Measurements from ENCODE around the gene SERAC1. TPM values are rescaled to one million over a fixed set of nuclear protein-coding genes. Genes with fewer than 3 reads are reported as not detected.

Gene SERAC1
- total RNA-seq, 1 donor from 2014 or later: 8.0 TPM

- H3K4me1 Mint-ChIP-seq (ENCODE audit: low read depth): peaks cover 4% of the 10 kb centered on the region
- H3K9me3 Mint-ChIP-seq: no peaks in the 10 kb centered on the region
- H3K36me3 Mint-ChIP-seq (ENCODE audit: low read depth): peaks cover 24% of the 10 kb centered on the region
- no peak for DNase-seq (ENCODE audit: low spot score)
- no peak overlapping the region for H3K27ac Mint-ChIP-seq
- no peak overlapping the region for H3K4me3 Mint-ChIP-seq
- intact Hi-C loops (cut with micrococcal nuclease): no loop called here
- H3K27me3 Mint-ChIP-seq (ENCODE audit: insufficient read depth): no peaks in the 10 kb centered on the region
Measured at GRCh38 chr6:158143700-158144099, 24.4 kb downstream of the SERAC1 start.

DNA sequence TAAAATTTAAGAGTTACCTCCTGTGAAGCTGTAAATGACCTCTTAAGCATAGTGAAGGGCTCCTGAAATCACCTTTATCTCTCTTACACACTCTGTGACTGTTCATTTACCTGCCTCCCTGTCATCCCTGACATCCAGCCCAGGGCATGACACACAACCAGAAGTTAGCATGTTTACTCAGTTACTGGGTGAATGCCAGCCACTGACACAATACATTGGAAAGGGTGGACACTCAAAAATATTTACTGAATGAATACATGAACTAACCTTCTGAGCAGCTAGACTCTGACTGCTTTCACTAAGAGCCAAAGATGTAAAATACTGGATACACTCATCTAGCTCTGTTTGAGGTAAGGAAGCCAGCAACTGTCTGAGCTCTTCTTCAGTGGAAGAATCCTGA, 25.3 kb downstream of the SERAC1 start:
- Mint-ChIP-seq H3K27me3 (ENCODE audit: insufficient read depth) (no peaks in the 10 kb centered on the region), H3K4me3 (no peak overlapping the region), H3K27ac (no peak overlapping the region), H3K4me1 (ENCODE audit: low read depth) (peaks cover 9% of the 10 kb centered on the region), H3K9me3 (no peaks in the 10 kb centered on the region), H3K36me3 (ENCODE audit: low read depth) (peaks cover 22% of the 10 kb centered on the region)
- intact Hi-C loops (cut with micrococcal nuclease): no loop called here
- no peak for DNase-seq (ENCODE audit: low spot score)

- no peak for DNase-seq (ENCODE audit: low spot score)
Measured at GRCh38 chr6:158131926-158132325, 36.1 kb downstream of the SERAC1 start.

GRCh38 chr6:158125271-158125670, 42.8 kb downstream of the SERAC1 start:
- H3K9me3 Mint-ChIP-seq: no peaks in the 10 kb centered on the region
- no peak overlapping the region for H3K4me3 Mint-ChIP-seq
- no peaks in the 10 kb centered on the region for H3K4me1 Mint-ChIP-seq (ENCODE audit: low read depth)
- H3K36me3 Mint-ChIP-seq (ENCODE audit: low read depth): peaks cover 32% of the 10 kb centered on the region
- intact Hi-C loops (cut with micrococcal nuclease): no loop called here
- no peak overlapping the region for H3K27ac Mint-ChIP-seq
- no peaks in the 10 kb centered on the region for H3K27me3 Mint-ChIP-seq (ENCODE audit: insufficient read depth)
- no peak for DNase-seq (ENCODE audit: low spot score)

More at GRCh38 chr6:158131926-158132325, 36.1 kb downstream of the SERAC1 start:
- Mint-ChIP-seq H3K27ac (no peak overlapping the region), H3K36me3 (ENCODE audit: low read depth) (peaks cover 10% of the 10 kb centered on the region), H3K9me3 (no peaks in the 10 kb centered on the region), H3K4me1 (ENCODE audit: low read depth) (no peaks in the 10 kb centered on the region), H3K27me3 (ENCODE audit: insufficient read depth) (no peaks in the 10 kb centered on the region), H3K4me3 (no peak overlapping the region)
- intact Hi-C loops (cut with micrococcal nuclease): no loop called here

GRCh38 chr6:158124288-158124687, 43.8 kb downstream of the SERAC1 start:
- H3K4me1 Mint-ChIP-seq (ENCODE audit: low read depth): no peaks in the 10 kb centered on the region
- H3K4me3 Mint-ChIP-seq: no peak overlapping the region
- no peaks in the 10 kb centered on the region for H3K9me3 Mint-ChIP-seq
- DNase-seq (ENCODE audit: low spot score): no peak
- no peak overlapping the region for H3K27ac Mint-ChIP-seq
- intact Hi-C loops (cut with micrococcal nuclease): no loop called here
- H3K36me3 Mint-ChIP-seq (ENCODE audit: low read depth): peaks cover 32% of the 10 kb centered on the region
- no peaks in the 10 kb centered on the region for H3K27me3 Mint-ChIP-seq (ENCODE audit: insufficient read depth)

GRCh38 chr6:158122048-158122447, 46.0 kb downstream of the SERAC1 start:
- Mint-ChIP-seq H3K27me3 (ENCODE audit: insufficient read depth) (no peaks in the 10 kb centered on the region), H3K27ac (no peak overlapping the region), H3K36me3 (ENCODE audit: low read depth) (peaks cover 22% of the 10 kb centered on the region), H3K9me3 (no peaks in the 10 kb centered on the region), H3K4me3 (no peak overlapping the region), H3K4me1 (ENCODE audit: low read depth) (no peaks in the 10 kb centered on the region)
- intact Hi-C loops (cut with micrococcal nuclease): no loop called here
- DNase-seq (ENCODE audit: low spot score): no peak

DNA sequence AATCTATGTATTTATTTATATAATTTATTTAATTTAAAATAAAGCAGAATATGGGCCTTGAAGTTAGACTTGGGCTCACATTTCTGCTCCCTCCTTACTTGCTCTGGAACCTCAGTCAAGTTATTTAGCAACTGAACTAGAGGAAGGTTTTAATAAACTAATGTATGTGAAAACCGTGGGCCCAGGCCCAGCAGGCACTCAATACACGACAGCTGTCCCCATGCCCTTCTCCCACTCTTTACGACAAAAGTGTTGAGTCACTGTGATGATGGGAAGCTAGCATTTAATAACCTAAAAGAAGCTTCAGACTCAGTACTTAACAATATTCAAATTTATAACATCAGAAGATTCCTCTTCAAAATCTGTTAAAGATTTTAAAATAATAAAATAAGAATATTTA, 46.7 kb downstream of the SERAC1 start:
- H3K27me3 Mint-ChIP-seq (ENCODE audit: insufficient read depth): no peaks in the 10 kb centered on the region
- DNase-seq (ENCODE audit: low spot score): no peak
- peaks cover 23% of the 10 kb centered on the region for H3K36me3 Mint-ChIP-seq (ENCODE audit: low read depth)
- no peaks in the 10 kb centered on the region for H3K9me3 Mint-ChIP-seq
- H3K4me3 Mint-ChIP-seq: no peak overlapping the region
- intact Hi-C loops (cut with micrococcal nuclease): no loop called here
- H3K27ac Mint-ChIP-seq: no peak overlapping the region
- no peaks in the 10 kb centered on the region for H3K4me1 Mint-ChIP-seq (ENCODE audit: low read depth)

DNA sequence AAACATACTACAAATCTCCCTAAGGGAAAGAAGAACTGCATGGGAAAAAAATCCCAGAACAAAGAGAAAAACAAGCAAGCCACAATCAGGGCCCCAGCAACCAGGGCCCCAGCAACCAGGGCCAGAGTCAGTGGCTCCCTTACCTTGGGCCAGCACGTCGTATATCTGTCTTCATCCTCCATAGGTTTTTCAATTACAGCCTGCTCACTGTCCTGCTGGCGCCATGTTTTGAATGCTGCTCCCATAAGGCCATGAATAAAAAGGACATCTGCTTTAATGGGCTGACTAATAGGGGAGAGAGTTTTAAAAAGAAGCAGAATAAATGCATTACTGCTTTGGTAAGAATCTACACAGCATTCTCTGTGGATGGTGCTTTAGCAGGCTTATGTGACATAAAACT, 49.2 kb downstream of the SERAC1 start:
- Mint-ChIP-seq H3K9me3 (no peaks in the 10 kb centered on the region), H3K27me3 (ENCODE audit: insufficient read depth) (no peaks in the 10 kb centered on the region), H3K4me1 (ENCODE audit: low read depth) (no peaks in the 10 kb centered on the region), H3K27ac (no peak overlapping the region), H3K4me3 (no peak overlapping the region), H3K36me3 (ENCODE audit: low read depth) (peaks cover 21% of the 10 kb centered on the region)
- intact Hi-C loops (cut with micrococcal nuclease): no loop called here
- DNase-seq (ENCODE audit: low spot score): no peak

DNA sequence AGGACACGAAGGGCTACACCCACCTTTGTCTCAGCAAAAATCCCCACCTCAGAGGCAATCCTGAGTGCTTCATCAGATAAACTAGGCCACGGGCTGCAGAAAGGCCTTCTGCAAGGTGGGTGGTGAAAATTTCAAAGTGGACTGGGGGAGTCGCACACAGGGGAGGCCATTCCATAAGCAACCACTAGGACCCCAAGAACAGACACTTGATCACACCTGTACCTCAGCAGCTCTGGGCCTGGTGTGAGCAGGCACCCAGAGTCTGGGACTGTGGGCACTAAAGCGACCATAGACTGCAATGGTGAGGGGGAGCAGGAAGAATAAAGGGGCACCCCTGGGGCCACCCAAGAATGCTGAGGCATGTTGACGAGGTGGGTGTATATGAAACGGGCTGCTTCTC, 52.6 kb downstream of the SERAC1 start:
- Mint-ChIP-seq H3K4me1 (ENCODE audit: low read depth) (no peaks in the 10 kb centered on the region), H3K27me3 (ENCODE audit: insufficient read depth) (no peaks in the 10 kb centered on the region), H3K4me3 (no peak overlapping the region), H3K36me3 (ENCODE audit: low read depth) (peaks cover 20% of the 10 kb centered on the region), H3K27ac (no peak overlapping the region), H3K9me3 (no peaks in the 10 kb centered on the region)
- no peak for DNase-seq (ENCODE audit: low spot score)
- intact Hi-C loops (cut with micrococcal nuclease): no loop called here

DNA sequence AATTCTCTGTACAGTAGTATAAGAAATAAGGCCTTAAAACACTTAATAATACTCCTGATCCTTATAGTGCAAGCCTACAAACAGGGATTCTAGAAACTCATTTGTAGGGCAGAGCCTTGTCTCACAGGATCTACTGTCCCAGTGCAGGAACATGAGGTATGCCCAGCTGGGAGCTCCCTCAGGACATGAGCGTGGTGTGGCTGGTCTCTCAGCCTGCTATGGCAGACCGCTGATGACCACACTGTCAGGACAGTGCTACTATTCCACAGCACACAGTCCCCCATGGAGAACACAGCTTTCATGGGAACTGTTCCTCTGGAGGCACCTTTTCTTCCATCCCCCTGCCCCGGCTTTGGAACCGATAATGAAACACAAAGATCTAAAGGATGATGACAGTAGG, 53.0 kb downstream of the SERAC1 start:
- Mint-ChIP-seq H3K36me3 (ENCODE audit: low read depth) (peaks cover 18% of the 10 kb centered on the region), H3K27ac (no peak overlapping the region), H3K9me3 (no peaks in the 10 kb centered on the region), H3K4me3 (no peak overlapping the region), H3K27me3 (ENCODE audit: insufficient read depth) (no peaks in the 10 kb centered on the region), H3K4me1 (ENCODE audit: low read depth) (no peaks in the 10 kb centered on the region)
- DNase-seq (ENCODE audit: low spot score): no peak
- intact Hi-C loops (cut with micrococcal nuclease): no loop called here

DNA sequence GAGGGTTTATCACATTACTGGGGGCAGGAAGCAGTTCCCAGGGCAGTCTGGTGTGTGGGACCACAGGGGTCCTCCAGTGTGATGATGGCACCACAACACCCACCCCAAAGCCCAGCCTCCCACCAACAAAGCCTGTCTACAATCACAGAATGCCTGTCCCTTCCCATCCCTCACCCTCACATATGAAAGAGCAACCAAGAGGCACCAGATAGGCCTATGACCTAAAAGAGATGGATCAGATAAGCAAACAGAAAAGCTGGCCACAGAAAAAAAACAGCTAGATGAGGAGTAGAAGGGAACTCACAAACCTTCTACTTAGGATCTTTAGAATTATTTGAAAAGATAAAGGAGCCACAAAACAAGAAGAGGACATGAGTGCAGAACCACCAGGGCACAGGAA, 54.3 kb downstream of the SERAC1 start:
- Mint-ChIP-seq H3K4me1 (ENCODE audit: low read depth) (no peaks in the 10 kb centered on the region), H3K27me3 (ENCODE audit: insufficient read depth) (no peaks in the 10 kb centered on the region), H3K4me3 (no peak overlapping the region), H3K9me3 (no peaks in the 10 kb centered on the region), H3K36me3 (ENCODE audit: low read depth) (peaks cover 25% of the 10 kb centered on the region), H3K27ac (no peak overlapping the region)
- intact Hi-C loops (cut with micrococcal nuclease): no loop called here
- DNase-seq (ENCODE audit: low spot score): no peak

DNA sequence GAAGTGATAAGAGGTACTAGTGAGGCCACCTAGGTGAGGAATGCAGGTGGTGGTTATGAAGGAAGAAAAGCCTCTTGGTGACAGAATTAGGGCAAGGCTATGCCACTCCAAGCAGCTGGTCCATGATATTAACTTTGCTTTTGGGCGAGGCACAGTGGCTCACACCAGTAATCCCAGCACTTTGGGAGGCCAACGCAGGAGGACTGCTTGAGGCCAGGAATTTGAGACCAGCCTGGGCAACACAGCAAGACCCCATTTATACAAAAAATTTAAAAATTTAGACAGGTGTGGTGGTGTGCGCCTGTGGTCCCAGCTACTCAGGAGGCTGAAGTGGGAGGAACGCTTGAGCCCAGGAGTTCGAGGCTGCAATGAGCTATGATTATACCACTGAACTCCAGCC, 56.1 kb downstream of the SERAC1 start:
- no peaks in the 10 kb centered on the region for H3K9me3 Mint-ChIP-seq
- H3K27ac Mint-ChIP-seq: no peak overlapping the region
- no peak for DNase-seq (ENCODE audit: low spot score)
- peaks cover 25% of the 10 kb centered on the region for H3K36me3 Mint-ChIP-seq (ENCODE audit: low read depth)
- H3K4me3 Mint-ChIP-seq: no peak overlapping the region
- H3K4me1 Mint-ChIP-seq (ENCODE audit: low read depth): no peaks in the 10 kb centered on the region
- no peaks in the 10 kb centered on the region for H3K27me3 Mint-ChIP-seq (ENCODE audit: insufficient read depth)
- intact Hi-C loops (cut with micrococcal nuclease): no loop called here

GRCh38 chr6:158110986-158111385, 57.1 kb downstream of the SERAC1 start:
- no peaks in the 10 kb centered on the region for H3K9me3 Mint-ChIP-seq
- no peak overlapping the region for H3K27ac Mint-ChIP-seq
- H3K4me1 Mint-ChIP-seq (ENCODE audit: low read depth): no peaks in the 10 kb centered on the region
- no peak for DNase-seq (ENCODE audit: low spot score)
- H3K4me3 Mint-ChIP-seq: no peak overlapping the region
- peaks cover 24% of the 10 kb centered on the region for H3K36me3 Mint-ChIP-seq (ENCODE audit: low read depth)
- H3K27me3 Mint-ChIP-seq (ENCODE audit: insufficient read depth): no peaks in the 10 kb centered on the region
- intact Hi-C loops (cut with micrococcal nuclease): no loop called here

DNA sequence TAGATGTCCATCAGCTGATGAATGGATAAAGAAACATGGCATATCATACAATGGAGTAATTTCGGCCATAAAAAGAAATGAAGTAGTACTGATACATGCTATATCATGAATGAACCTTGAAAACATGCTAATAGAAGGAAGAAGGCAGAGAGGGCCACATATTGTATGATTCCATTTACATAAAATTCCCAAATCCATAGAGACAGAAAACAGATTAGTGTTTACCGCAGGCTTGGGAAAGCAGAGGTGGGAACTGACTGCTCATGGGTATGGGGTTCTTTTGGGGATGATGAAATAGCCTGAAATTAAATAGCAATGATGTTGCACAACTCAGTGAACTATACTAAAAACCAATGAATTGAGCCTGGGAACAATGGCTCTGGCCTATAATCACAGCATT, 58.3 kb downstream of the SERAC1 start:
- Mint-ChIP-seq H3K4me3 (no peak overlapping the region), H3K27ac (no peak overlapping the region), H3K4me1 (ENCODE audit: low read depth) (no peaks in the 10 kb centered on the region), H3K36me3 (ENCODE audit: low read depth) (peaks cover 21% of the 10 kb centered on the region), H3K27me3 (ENCODE audit: insufficient read depth) (no peaks in the 10 kb centered on the region), H3K9me3 (no peaks in the 10 kb centered on the region)
- intact Hi-C loops (cut with micrococcal nuclease): no loop called here
- no peak for DNase-seq (ENCODE audit: low spot score)

All from activated T-helper 1 cell treated with anti-CD3 and anti-CD28 coated beads, Interleukin-12 subunit alpha, Interleukin-12 subunit beta, Interleukin-2, Interleukin-4 antibody, amounts not matched to agents 30 ng/mL and 10 ng/mL and 1 ng/mL, durations not matched to agents 14 hours and 24 hours and 36 hours (primary cell).